Stomach (tissue), 4 donors: ENCODE results near the gene SLC37A4.

Experiments used
- CTCF ChIP-seq, 7 experiments: fragments of 450-650 bp in 4 of 7; fragments of 200-600 bp in 3 of 7; sonication (generic) in 3 of 7; IDR thresholded peaks; one replicate each; pipeline ENCODE4 v1.5.1; 2016 to 2019; ENCODE audit warnings: antibody characterized with exemption in 7 of 7, control low read depth in 2 of 7, mild to moderate bottlenecking in 1 of 7
- POLR2A ChIP-seq, 4 donors: fragments of 450-650 bp; IDR thresholded peaks; one replicate each; pipeline ENCODE4 v1.6.1; 2016; ENCODE audit warnings: antibody characterized with exemption in 4 of 4, control low read depth in 2 of 4, mild to moderate bottlenecking in 1 of 4, moderate library complexity in 1 of 4

GRCh38 chr11:119027561-119028345, 2.9 kb downstream of the SLC37A4 start:
- TF ChIP-seq POLR2A (IDR thresholded peaks at IDR 0.05) (no peak), CTCF (IDR thresholded peaks at IDR 0.05) (no peak)
